ENCODE data around the gene SEC14L5. TPM values are rescaled to one million over a fixed set of nuclear protein-coding genes. Genes with fewer than 3 reads are reported as not detected.

SEC14L5 gene
- total RNA-seq, 1 donor from 2014 or later = 0.41 TPM

- FAIRE-seq = no peak
These were observed 102.0 kb downstream of the SEC14L5 start for GRCh38 chr16:5060073-5060641.

DNA sequence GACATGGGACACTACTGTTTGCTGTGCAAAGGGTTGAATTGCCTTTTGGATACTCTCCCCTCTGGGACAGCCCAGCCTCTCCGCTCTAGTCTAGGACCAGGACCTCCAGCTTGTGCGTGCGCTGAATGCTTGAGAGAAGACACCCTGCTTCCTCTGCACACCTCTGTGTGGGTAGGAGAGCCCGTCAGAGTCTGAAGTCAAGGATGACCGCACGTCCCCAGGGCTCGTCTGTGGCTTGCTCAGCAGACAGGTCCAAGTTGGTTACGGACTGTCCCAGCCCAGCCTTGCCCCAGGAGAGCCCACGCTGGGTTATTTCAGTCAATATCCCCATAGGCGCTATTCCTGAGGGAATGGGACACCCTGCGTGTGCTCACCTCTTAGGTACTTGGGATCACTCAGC, 103.9 kb downstream of the SEC14L5 start:
- FAIRE-seq (no peak), DNase-seq (ENCODE audit: low spot score in 2 of 2) (no peak)

More at GRCh38 chr16:5060073-5060641, 102.0 kb downstream of the SEC14L5 start:
- no peak for DNase-seq (ENCODE audit: low spot score in 2 of 2)

DNA sequence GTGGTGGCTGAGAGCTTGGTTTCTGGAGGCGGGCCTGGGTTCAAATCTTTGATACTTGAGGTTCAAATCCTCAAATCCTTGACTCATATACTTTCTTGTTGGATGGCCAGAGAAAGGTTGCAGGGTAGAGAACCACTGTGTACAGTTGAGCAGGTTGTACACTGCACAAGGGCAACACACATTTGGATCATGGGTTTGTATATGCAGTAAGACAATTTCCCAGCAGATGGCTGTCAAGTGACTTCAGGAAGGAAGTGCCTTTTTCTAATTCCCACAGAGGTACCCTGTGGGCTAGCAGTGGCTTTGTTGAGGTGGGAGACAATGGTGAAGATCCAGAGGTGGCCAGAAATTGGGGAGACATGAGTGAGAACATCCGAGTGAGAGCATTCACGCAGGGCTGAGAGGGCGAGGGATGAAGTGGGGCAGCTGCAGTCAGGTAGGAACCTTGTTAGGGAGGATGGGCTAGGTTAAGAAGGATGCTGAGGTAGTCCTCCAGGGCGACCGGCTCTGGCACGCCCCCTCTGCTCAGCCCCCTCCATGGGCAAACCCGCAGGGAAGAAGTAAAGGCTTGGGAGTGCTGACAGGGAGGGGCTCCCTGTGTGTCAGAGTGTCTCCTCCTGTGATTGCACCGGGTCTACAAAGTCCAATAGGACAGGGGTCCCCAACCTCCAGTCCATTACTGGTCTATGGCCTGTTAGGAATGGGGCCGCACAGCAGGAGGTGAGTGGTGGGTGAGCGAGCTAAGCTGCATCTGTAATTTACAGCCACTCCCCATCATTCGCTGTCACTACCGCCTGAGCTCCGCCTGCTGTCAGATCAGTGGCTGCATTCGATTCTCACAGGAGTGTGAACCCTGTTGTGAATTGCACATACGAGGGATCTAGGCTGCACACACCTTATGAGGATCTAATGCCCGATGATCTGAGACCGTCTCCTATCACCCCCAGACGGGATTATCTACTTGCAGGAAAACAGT, 104.9 kb downstream of the SEC14L5 start:
- DNase-seq (ENCODE audit: low spot score in 2 of 2) = no peak
- no peak for FAIRE-seq

GRCh38 chr16:5064915-5065314, 106.8 kb downstream of the SEC14L5 start:
- DNase-seq (ENCODE audit: low spot score in 2 of 2) (no peak), FAIRE-seq (no peak)

DNA sequence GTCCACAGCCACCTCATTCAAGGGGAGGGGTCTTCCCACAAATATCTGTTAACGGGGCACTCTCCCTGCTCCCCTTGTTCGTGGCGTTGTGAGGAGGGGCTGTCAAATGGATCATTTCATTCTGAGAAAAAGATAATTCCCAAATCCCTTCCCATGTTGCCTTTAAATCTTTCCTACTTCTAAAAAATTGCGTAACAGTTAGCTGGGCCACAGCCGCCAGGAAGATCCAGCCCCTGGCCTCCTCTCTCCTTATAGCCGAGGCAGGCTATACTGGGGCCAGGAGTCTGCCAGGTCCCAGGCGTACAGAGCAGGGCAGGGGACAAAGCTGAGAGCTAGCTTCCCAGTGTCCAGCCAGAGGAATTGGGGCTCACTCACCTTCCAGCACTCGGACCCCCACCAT, 107.2 kb downstream of the SEC14L5 start:
- DNase-seq (ENCODE audit: low spot score in 2 of 2) (no peak), FAIRE-seq (no peak)

- FAIRE-seq = no peak
- DNase-seq (ENCODE audit: low spot score in 2 of 2) = peak; percentile 38 to 39
These were observed 107.7 kb downstream of the SEC14L5 start, which contains the start of gene C16orf89 for GRCh38 chr16:5065813-5066212. Gene C16orf89, minus strand, starts transcription at chr16:5065956. Its CDS starts 48 bp downstream, at chr16:5065908.

DNA sequence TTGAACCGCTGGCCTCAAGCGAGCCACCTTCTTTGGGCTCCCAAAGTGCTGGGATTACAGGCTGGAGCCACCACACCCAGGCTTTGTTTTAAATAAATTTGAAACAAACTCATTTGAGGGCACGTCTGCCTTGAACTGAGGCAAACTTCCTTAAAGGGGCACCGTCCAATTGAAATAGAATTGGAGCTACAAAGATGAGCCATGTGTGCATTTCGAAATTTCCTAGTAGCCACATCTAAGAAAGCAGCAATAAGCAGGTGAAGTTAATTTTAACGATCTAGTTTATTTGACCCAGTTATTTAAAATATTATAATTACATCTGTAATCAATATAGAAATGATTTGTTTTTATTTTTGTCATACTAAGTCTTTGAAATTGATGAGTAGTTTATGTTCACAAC, 108.4 kb downstream of the SEC14L5 start:
- DNase-seq (ENCODE audit: low spot score in 2 of 2) = no peak
- FAIRE-seq = no peak

Other genes starting within 250 kb of the SEC14L5 start
- gene ANKS3, start 224.1 kb upstream of the SEC14L5 start, total RNA-seq = 26.1 TPM
- gene DNAAF8, start 223.8 kb upstream of the SEC14L5 start, total RNA-seq = 1.2 TPM
- gene ZNF500, start 191.2 kb upstream of the SEC14L5 start, total RNA-seq = 7.7 TPM
- gene SEPTIN12, start 170.0 kb upstream of the SEC14L5 start, total RNA-seq = not detected
- not detected for gene SMIM22, start 163.0 kb upstream of the SEC14L5 start, total RNA-seq
- 45.7 TPM for gene ROGDI, start 155.7 kb upstream of the SEC14L5 start, total RNA-seq
- 66.4 TPM for gene GLYR1, start 111.0 kb upstream of the SEC14L5 start, total RNA-seq
- gene UBN1, start 110.8 kb upstream of the SEC14L5 start, total RNA-seq = 12.2 TPM
- 0.82 TPM for gene PPL, start 21.2 kb upstream of the SEC14L5 start, total RNA-seq
- 14.7 TPM for gene NAGPA, start 75.6 kb downstream of the SEC14L5 start, total RNA-seq
- gene C16orf89, start 107.6 kb downstream of the SEC14L5 start, total RNA-seq = 3.3 TPM
- gene ALG1, start 113.5 kb downstream of the SEC14L5 start, total RNA-seq = 11.4 TPM
- gene EEF2KMT, start 139.5 kb downstream of the SEC14L5 start, total RNA-seq = 4.1 TPM